Calu3 (cell line): Measurements from ENCODE around the gene PAK5. TPM values are rescaled to one million over a fixed set of nuclear protein-coding genes. Genes with fewer than 3 reads are reported as not detected.

Experiments used
- BruUV-seq: library from RNA; stranded (reverse); fragments of 400-500 nt; replicated peaks from 2 replicates; lab custom pipeline; 2021; lab: Mats Ljungman, UMichigan
- CTCF ChIA-PET: fragments of 300-600 bp; sonication (Branson Sonifier 250); formaldehyde crosslinking; loops from one replicate; lab custom pipeline; 2022; ENCODE audit warnings: antibody characterized with exemption; lab: Charles Lee
- DNase-seq: peaks from one replicate; pipeline ENCODE4 v3.0.0; 2022
- H3K27ac Mint-ChIP-seq: one replicate; pipeline ENCODE4 v1.8.0; 2022; ENCODE audit warnings: mixed read lengths; ENCODE audit not compliant: unreplicated experiment
- H3K27me3 Mint-ChIP-seq: one replicate; pipeline ENCODE4 v1.8.0; 2022; ENCODE audit warnings: mixed read lengths; ENCODE audit not compliant: unreplicated experiment
- H3K36me3 Mint-ChIP-seq: one replicate; pipeline ENCODE4 v1.8.0; 2022; ENCODE audit warnings: mild to moderate bottlenecking, moderate library complexity, mixed read lengths; ENCODE audit not compliant: insufficient read depth, unreplicated experiment
- H3K4me1 Mint-ChIP-seq: one replicate; pipeline ENCODE4 v1.8.0; 2022; ENCODE audit warnings: mild to moderate bottlenecking, low read depth, mixed read lengths; ENCODE audit not compliant: unreplicated experiment
- H3K4me3 Mint-ChIP-seq: one replicate; pipeline ENCODE4 v1.8.0; 2022; ENCODE audit warnings: mild to moderate bottlenecking, low read depth, moderate library complexity, mixed read lengths; ENCODE audit not compliant: unreplicated experiment
- H3K9me3 Mint-ChIP-seq: one replicate; pipeline ENCODE4 v1.8.0; 2022; ENCODE audit warnings: low read depth, mixed read lengths; ENCODE audit not compliant: unreplicated experiment
- CTCF ChIP-seq: fragments of 200-600 bp; IDR thresholded peaks from one replicate; pipeline ENCODE4 v1.8.0; 2022; ENCODE audit warnings: antibody characterized with exemption; ENCODE audit not compliant: unreplicated experiment
- intact Hi-C: fragments of 100-400 bp; cut with micrococcal nuclease; formaldehyde crosslinking; loops from one replicate; pipeline ENCODE4 v1.10.0; 2022; ENCODE audit not compliant: unreplicated experiment
- total RNA-seq: library from RNA; stranded (reverse); gene quantifications from 2 replicates; pipeline ENCODE4 v1.2.3, GENCODE V29; 2022

PAK5 gene
- total RNA-seq, 1 experiment from 2014 or later, result not detected

- CTCF ChIA-PET, result interaction anchor here (0.7 to 1.6 kb wide), 3 partner anchors 77 to 142 kb away, joined by 3 to 8 read pairs (median 8); no protein-coding TSS in a partner anchor
Observed at GRCh38 chr20:9699181-9699580, 139.7 kb downstream of the PAK5 start.

GRCh38 chr20:9689041-9689440 is 149.8 kb downstream of the PAK5 start:
- Mint-ChIP-seq H3K27me3 (peaks cover 5% of the 10 kb centered on the region), H3K27ac (no peak overlapping the region), H3K36me3 (no peaks in the 10 kb centered on the region), H3K9me3 (no peaks in the 10 kb centered on the region), H3K4me3 (no peak overlapping the region), H3K4me1 (no peaks in the 10 kb centered on the region)
- TF ChIP-seq CTCF, result no peak
- no TSS peak for BruUV-seq
- CTCF ChIA-PET, result no interaction called here
- no peak for DNase-seq
- intact Hi-C loops, result no loop called here

More at GRCh38 chr20:9699181-9699580, 139.7 kb downstream of the PAK5 start:
- no peak for TF ChIP-seq CTCF
- intact Hi-C loops, result no loop called here
- no peak for DNase-seq
- H3K27ac Mint-ChIP-seq, result no peak overlapping the region
- H3K9me3 Mint-ChIP-seq, result no peaks in the 10 kb centered on the region
- no TSS peak for BruUV-seq
- no peaks in the 10 kb centered on the region for H3K36me3 Mint-ChIP-seq
- peaks cover 24% of the 10 kb centered on the region for H3K4me1 Mint-ChIP-seq
- no peaks in the 10 kb centered on the region for H3K27me3 Mint-ChIP-seq
- H3K4me3 Mint-ChIP-seq, result no peak overlapping the region

GRCh38 chr20:9686866-9687265 is 152.0 kb downstream of the PAK5 start:
- intact Hi-C loops, result no loop called here
- no peak for TF ChIP-seq CTCF
- Mint-ChIP-seq H3K9me3 (no peaks in the 10 kb centered on the region), H3K4me3 (no peak overlapping the region), H3K4me1 (no peaks in the 10 kb centered on the region), H3K27ac (no peak overlapping the region), H3K36me3 (no peaks in the 10 kb centered on the region), H3K27me3 (peaks cover 22% of the 10 kb centered on the region)
- CTCF ChIA-PET, result no interaction called here
- no peak for DNase-seq
- BruUV-seq, result no TSS peak

- intact Hi-C loops, result no loop called here
- H3K27me3 Mint-ChIP-seq, result peaks cover 26% of the 10 kb centered on the region
- no peak for TF ChIP-seq CTCF
- no peaks in the 10 kb centered on the region for H3K4me1 Mint-ChIP-seq
- no peak overlapping the region for H3K27ac Mint-ChIP-seq
- H3K9me3 Mint-ChIP-seq, result no peaks in the 10 kb centered on the region
- no peaks in the 10 kb centered on the region for H3K36me3 Mint-ChIP-seq
- no peak for DNase-seq
- no peak overlapping the region for H3K4me3 Mint-ChIP-seq
- no TSS peak for BruUV-seq
- CTCF ChIA-PET, result no interaction called here
Observed at GRCh38 chr20:9686455-9686854, 152.4 kb downstream of the PAK5 start.
